Osteoblast (primary cell): ENCODE results near the gene PLN. TPM values are rescaled to one million over a fixed set of nuclear protein-coding genes. Genes with fewer than 3 reads are reported as not detected.
A peak's percentile ranks its signal among the peaks of the same experiment; 100 is the strongest.

Experiments
- DNase-seq: peaks from one replicate; pipeline ENCODE4 v3.0.0; 2011; ENCODE audit warnings: low spot score, mixed read lengths; ENCODE audit not compliant: insufficient read length; ENCODE audit errors: missing footprints
- H2AFZ ChIP-seq: 2 replicates; pipeline ENCODE4 v1.6.0; 2011; ENCODE audit warnings: mild to moderate bottlenecking, low read length
- H3K27ac ChIP-seq: 2 replicates; pipeline ENCODE4 v1.5.1; 2011; ENCODE audit warnings: mild to moderate bottlenecking, low read depth, low read length, moderate library complexity
- H3K27me3 ChIP-seq: 2 replicates; pipeline ENCODE4 v1.6.0; 2012; ENCODE audit warnings: mild to moderate bottlenecking, control low read depth, inconsistent platforms, low read length, moderate library complexity; ENCODE audit not compliant: insufficient read depth
- H3K36me3 ChIP-seq: 2 replicates; pipeline ENCODE4 v1.5.1; 2011; ENCODE audit warnings: mild to moderate bottlenecking, low read length, control low read depth, moderate library complexity; ENCODE audit not compliant: insufficient read depth
- H3K4me1 ChIP-seq: 2 replicates; pipeline ENCODE4 v1.5.1; 2011; ENCODE audit warnings: mild to moderate bottlenecking, low read length, control low read depth, moderate library complexity; ENCODE audit not compliant: insufficient read depth
- H3K4me2 ChIP-seq: 2 replicates; pipeline ENCODE4 v1.6.0; 2011; ENCODE audit warnings: mild to moderate bottlenecking, low read length; ENCODE audit not compliant: insufficient read depth
- H3K4me3 ChIP-seq: fragments of 200-600 bp; sonication (generic); 3 replicates; pipeline ENCODE4 v1.5.1; 2012; ENCODE audit warnings: mild to moderate bottlenecking, low read length, inconsistent platforms; ENCODE audit not compliant: insufficient read depth
- H3K79me2 ChIP-seq: 2 replicates; pipeline ENCODE4 v1.6.0; 2012; ENCODE audit warnings: mild to moderate bottlenecking, low read length, control low read depth, inconsistent platforms; ENCODE audit not compliant: insufficient read depth
- H3K9me3 ChIP-seq: 2 replicates; pipeline ENCODE4 v1.5.1; 2011; ENCODE audit warnings: low read depth, low read length, control low read depth
- H4K20me1 ChIP-seq: 2 replicates; pipeline ENCODE4 v1.6.0; 2012; ENCODE audit warnings: mild to moderate bottlenecking, low read length, control low read depth; ENCODE audit not compliant: insufficient read depth
- total RNA-seq: library from RNA; depleted of rRNA; stranded (reverse); fragments of >200 nt; gene quantifications from 2 replicates; pipeline ENCODE4 v1.2.3, GENCODE V29; 2012
- TF ChIP-seq, protein P1 (sequence below): IDR thresholded peaks from 2 replicates; pipeline ENCODE4 v1.5.1; 2011; ENCODE audit warnings: mild to moderate bottlenecking, low read depth, low read length, moderate library complexity; ENCODE audit errors: extremely low read depth

The PLN gene
- total RNA-seq, 1 donor, result 0.36 TPM

- DNase-seq, result no peak
- H3K36me3 ChIP-seq, result peaks cover 12% of the 10 kb centered on the region
- H3K4me3 ChIP-seq, result no peak overlapping the region
- H4K20me1 ChIP-seq, result peaks cover 23% of the 10 kb centered on the region
- H3K79me2 ChIP-seq, result peaks cover 68% of the 10 kb centered on the region
- no peak overlapping the region for H3K4me2 ChIP-seq
- H2AFZ ChIP-seq, result no peak overlapping the region
- H3K9me3 ChIP-seq, result peaks cover 12% of the 10 kb centered on the region
- peaks cover 21% of the 10 kb centered on the region for H3K4me1 ChIP-seq
- H3K27me3 ChIP-seq, result no peaks in the 10 kb centered on the region
- no peak overlapping the region for H3K27ac ChIP-seq
- TF ChIP-seq, protein P1, sequence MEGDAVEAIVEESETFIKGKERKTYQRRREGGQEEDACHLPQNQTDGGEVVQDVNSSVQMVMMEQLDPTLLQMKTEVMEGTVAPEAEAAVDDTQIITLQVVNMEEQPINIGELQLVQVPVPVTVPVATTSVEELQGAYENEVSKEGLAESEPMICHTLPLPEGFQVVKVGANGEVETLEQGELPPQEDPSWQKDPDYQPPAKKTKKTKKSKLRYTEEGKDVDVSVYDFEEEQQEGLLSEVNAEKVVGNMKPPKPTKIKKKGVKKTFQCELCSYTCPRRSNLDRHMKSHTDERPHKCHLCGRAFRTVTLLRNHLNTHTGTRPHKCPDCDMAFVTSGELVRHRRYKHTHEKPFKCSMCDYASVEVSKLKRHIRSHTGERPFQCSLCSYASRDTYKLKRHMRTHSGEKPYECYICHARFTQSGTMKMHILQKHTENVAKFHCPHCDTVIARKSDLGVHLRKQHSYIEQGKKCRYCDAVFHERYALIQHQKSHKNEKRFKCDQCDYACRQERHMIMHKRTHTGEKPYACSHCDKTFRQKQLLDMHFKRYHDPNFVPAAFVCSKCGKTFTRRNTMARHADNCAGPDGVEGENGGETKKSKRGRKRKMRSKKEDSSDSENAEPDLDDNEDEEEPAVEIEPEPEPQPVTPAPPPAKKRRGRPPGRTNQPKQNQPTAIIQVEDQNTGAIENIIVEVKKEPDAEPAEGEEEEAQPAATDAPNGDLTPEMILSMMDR, result no peak
These were observed 30.5 kb downstream of the PLN start for GRCh38 chr6:118578617-118579016.

DNA sequence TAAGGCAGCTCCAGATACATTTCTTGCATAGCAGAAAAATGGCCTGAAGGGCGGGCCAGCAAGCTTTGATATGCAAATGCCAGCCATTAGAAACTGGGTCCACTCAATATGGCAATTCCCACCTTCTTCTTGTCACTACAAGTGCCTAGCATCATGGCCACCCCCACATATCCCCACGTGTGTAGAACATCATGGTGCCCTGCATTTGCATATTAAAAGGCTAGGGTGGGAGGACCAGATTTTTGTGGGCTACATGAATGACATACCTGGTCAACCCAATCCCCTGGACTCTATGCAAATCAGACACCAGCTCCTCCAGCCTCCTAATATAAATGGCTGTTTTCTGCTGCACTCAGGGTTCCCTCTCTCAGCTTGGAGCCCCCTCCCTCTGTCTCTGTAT, 31.7 kb downstream of the PLN start:
- DNase-seq, result no peak
- peaks cover 2% of the 10 kb centered on the region for H3K36me3 ChIP-seq
- peaks cover 21% of the 10 kb centered on the region for H3K4me1 ChIP-seq
- no peaks in the 10 kb centered on the region for H3K27me3 ChIP-seq
- H3K4me2 ChIP-seq, result no peak overlapping the region
- H3K4me3 ChIP-seq, result no peak overlapping the region
- H3K9me3 ChIP-seq, result peaks cover 5% of the 10 kb centered on the region
- peaks cover 66% of the 10 kb centered on the region for H3K79me2 ChIP-seq
- H4K20me1 ChIP-seq, result peaks cover 29% of the 10 kb centered on the region
- TF ChIP-seq, protein P1, result no peak
- no peak overlapping the region for H2AFZ ChIP-seq
- H3K27ac ChIP-seq, result no peak overlapping the region

- Histone ChIP-seq H3K9me3 (peaks cover 5% of the 10 kb centered on the region), H3K36me3 (no peaks in the 10 kb centered on the region), H3K27ac (peak overlapping the region; percentile 14), H3K4me1 (peaks cover 21% of the 10 kb centered on the region), H4K20me1 (peaks cover 32% of the 10 kb centered on the region), H2AFZ (no peak overlapping the region), H3K79me2 (peaks cover 63% of the 10 kb centered on the region), H3K4me3 (no peak overlapping the region), H3K4me2 (peak overlapping the region; percentile 22), H3K27me3 (no peaks in the 10 kb centered on the region)
- TF ChIP-seq, protein P1, result peak; percentile 63
- peak; percentile 73 for DNase-seq
These were observed 32.7 kb downstream of the PLN start for GRCh38 chr6:118580585-118581419.

DNA sequence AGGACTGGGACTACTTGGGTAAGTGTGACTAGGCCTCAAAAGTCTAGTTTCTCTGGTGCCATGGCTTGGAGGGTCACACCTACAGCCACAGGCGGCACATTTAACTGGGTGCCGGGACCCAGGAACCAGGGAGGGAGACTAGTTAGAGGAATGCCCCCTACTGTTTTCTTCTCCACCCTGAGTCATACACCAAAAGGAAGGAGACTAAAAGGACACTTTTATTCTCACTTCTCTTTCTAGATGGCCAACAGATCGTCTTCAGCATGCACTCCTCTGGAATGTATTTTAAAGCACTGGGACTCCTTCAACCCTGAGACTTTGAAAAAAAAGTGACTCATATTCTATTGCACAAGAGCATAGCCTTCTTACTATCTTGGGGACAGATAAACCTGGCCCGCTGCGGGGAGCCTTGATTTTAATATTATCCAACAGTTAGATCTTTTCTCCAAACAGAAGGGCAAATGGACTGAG, 33.4 kb downstream of the PLN start:
- Histone ChIP-seq H3K79me2 (peaks cover 63% of the 10 kb centered on the region), H3K36me3 (no peaks in the 10 kb centered on the region), H2AFZ (no peak overlapping the region), H3K27me3 (no peaks in the 10 kb centered on the region), H3K4me1 (peaks cover 21% of the 10 kb centered on the region), H3K4me2 (peak overlapping the region; percentile 5), H4K20me1 (peaks cover 35% of the 10 kb centered on the region), H3K4me3 (no peak overlapping the region), H3K27ac (peak overlapping the region; percentile 14), H3K9me3 (peaks cover 5% of the 10 kb centered on the region)
- no peak for DNase-seq
- TF ChIP-seq, protein P1, result no peak
